B cell (primary cell): ENCODE results near the gene SYNE2. TPM values are rescaled to one million over a fixed set of nuclear protein-coding genes. Genes with fewer than 3 reads are reported as not detected.

Experiments
- ATAC-seq: fragments of 200-7000 bp; cut with Tn5 transposase; one replicate; pipeline ENCODE4 v1.10.0; 2021; ENCODE audit warnings: low read depth, mild to moderate bottlenecking, moderate number of reproducible peaks, moderate library complexity
- CTCF ChIA-PET: fragments of 350-600 bp; sonication (Branson Sonifier 250); formaldehyde crosslinking; loops from one replicate; lab custom pipeline; 2021; ENCODE audit warnings: antibody characterized with exemption, inconsistent platforms; lab: Charles Lee
- POLR2A ChIA-PET: fragments of 350-600 bp; sonication (Branson Sonifier 250); formaldehyde crosslinking; loops from one replicate; lab custom pipeline; 2021; ENCODE audit warnings: antibody characterized with exemption; lab: Charles Lee
- DNase-seq: peaks from one replicate; pipeline ENCODE4 v3.0.0; 2013
- H2AFZ ChIP-seq: 2 replicates; pipeline ENCODE4 v1.6.1; 2012; ENCODE audit warnings: mild to moderate bottlenecking, low read depth, low read length; ENCODE audit not compliant: insufficient read depth, poor library complexity, severe bottlenecking
- H3K27ac ChIP-seq, 2 donors: 1 replicate in 1 of 2; 2 replicates in 1 of 2; pipeline ENCODE4 v1.5.1; 2012 to 2013; ENCODE audit warnings: low read length in 2 of 2, mild to moderate bottlenecking in 2 of 2, moderate library complexity in 1 of 2
- H3K27me3 ChIP-seq, 4 experiments: fragments of 200-600 bp in 1 of 4; sonication (generic) in 1 of 4; replicated peaks in 1 of 4; 1 replicate in 2 of 4; 2 replicates in 2 of 4; pipeline versions ENCODE4 v1.6.1 to v1.7.0; 2013 to 2016; ENCODE audit warnings: low read length in 3 of 4, mild to moderate bottlenecking in 2 of 4, mixed read lengths in 1 of 4, moderate library complexity in 1 of 4; ENCODE audit not compliant: insufficient read depth in 4 of 4, control insufficient read depth in 3 of 4; ENCODE audit errors: control extremely low read depth in 1 of 4
- H3K36me3 ChIP-seq, 2 experiments: replicated peaks in 1 of 2; 1 replicate in 1 of 2; 2 replicates in 1 of 2; pipeline versions ENCODE4 v1.6.1 to v1.7.1; 2013; ENCODE audit warnings: low read length in 1 of 2; ENCODE audit not compliant: insufficient read depth in 2 of 2, control insufficient read depth in 1 of 2; ENCODE audit errors: control extremely low read depth in 1 of 2, extremely low read depth in 1 of 2
- H3K4me1 ChIP-seq, 2 donors: fragments of 200-600 bp in 1 of 2; sonication (generic) in 1 of 2; 1 replicate in 1 of 2; 2 replicates in 1 of 2; pipeline versions ENCODE4 v1.5.1 to v1.6.1; 2013 to 2017; ENCODE audit warnings: low read length in 2 of 2; ENCODE audit not compliant: control insufficient read depth in 2 of 2, insufficient read depth in 2 of 2
- H3K4me2 ChIP-seq: replicated peaks from 2 replicates; pipeline ENCODE3; 2012; ENCODE audit warnings: mild to moderate bottlenecking, low read depth, low read length; ENCODE audit not compliant: poor library complexity, severe bottlenecking
- H3K4me3 ChIP-seq, 5 experiments: fragments of 200-600 bp in 1 of 5; sonication (generic) in 1 of 5; 1 replicate in 3 of 5; 2 replicates in 2 of 5; pipeline versions ENCODE4 v1.5.1 to v1.7.0; 2011 to 2016; ENCODE audit warnings: low read length in 4 of 5, mild to moderate bottlenecking in 4 of 5, low read depth in 2 of 5, control low read depth in 1 of 5, moderate library complexity in 1 of 5; ENCODE audit not compliant: insufficient read depth in 1 of 5; ENCODE audit errors: control extremely low read depth in 1 of 5, extremely low read depth in 1 of 5
- H3K79me2 ChIP-seq: fragments of 200-600 bp; sonication (generic); one replicate; pipeline ENCODE4 v1.6.0; 2016; ENCODE audit warnings: low read length; ENCODE audit not compliant: control insufficient read depth, insufficient read depth
- H3K9ac ChIP-seq: fragments of 200-600 bp; sonication (generic); 2 replicates; pipeline ENCODE4 v1.6.1; 2017; ENCODE audit warnings: mild to moderate bottlenecking, low read length, moderate library complexity
- H3K9me3 ChIP-seq, 3 donors: one replicate each; pipeline versions ENCODE4 v1.6.1 to v1.7.1; 2013; ENCODE audit warnings: low read length in 2 of 3; ENCODE audit not compliant: control insufficient read depth in 2 of 3, insufficient read depth in 1 of 3; ENCODE audit errors: control extremely low read depth in 1 of 3
- H4K20me1 ChIP-seq: 2 replicates; pipeline ENCODE4 v1.6.0; 2012; ENCODE audit warnings: mild to moderate bottlenecking, low read length; ENCODE audit not compliant: insufficient read depth, control insufficient read depth, poor library complexity, severe bottlenecking
- H3K27ac Mint-ChIP-seq: one replicate; pipeline ENCODE4 v1.8.0; 2021; ENCODE audit warnings: mixed read lengths
- H3K27me3 Mint-ChIP-seq: one replicate; pipeline ENCODE4 v1.8.0; 2021; ENCODE audit warnings: mixed read lengths
- H3K4me1 Mint-ChIP-seq: one replicate; pipeline ENCODE4 v1.8.0; 2021; ENCODE audit warnings: mixed read lengths
- H3K4me3 Mint-ChIP-seq: one replicate; pipeline ENCODE4 v1.8.0; 2021; ENCODE audit warnings: mixed read lengths
- H3K9me3 Mint-ChIP-seq: one replicate; pipeline ENCODE4 v1.8.0; 2022; ENCODE audit warnings: mixed read lengths; ENCODE audit not compliant: insufficient read depth
- EZH2 ChIP-seq: IDR thresholded peaks from 2 replicates; pipeline ENCODE4 v1.6.1; 2012; ENCODE audit warnings: borderline replicate concordance, low read depth, mild to moderate bottlenecking, moderate library complexity, low read length; ENCODE audit not compliant: insufficient read depth, poor library complexity, severe bottlenecking
- WGBS: methylation state at CpG from one replicate; pipeline ENCODE4 v1.1.5; 2013; ENCODE audit warnings: missing lambda C conversion rate; ENCODE audit not compliant: insufficient coverage; 5-methylcytosine and 5-hydroxymethylcytosine counted together
- intact Hi-C: fragments of 100-400 bp; cut with micrococcal nuclease; formaldehyde crosslinking; loops from one replicate; pipeline ENCODE4 v1.10.0; 2022
- polyA plus RNA-seq: library from polyadenylated mRNA; depleted of rRNA; stranded (reverse); fragments of >200 nt; gene quantifications from 2 replicates; pipeline ENCODE4 v1.2.3, GENCODE V29; 2012
- total RNA-seq, 2 donors: library from RNA; stranded (reverse); fragments of 120-200 nt in 1 of 2; gene quantifications; 1 replicate in 1 of 2; 2 replicates in 1 of 2; pipeline versions ENCODE4 v1.2.3 to v1.2.4, GENCODE V29; 2013 to 2022
- TF ChIP-seq, protein P1 (sequence below): fragments of 200-600 bp; IDR thresholded peaks from one replicate; pipeline ENCODE4 v1.8.0; 2022; ENCODE audit warnings: antibody characterized with exemption, mild to moderate bottlenecking

SYNE2 gene
- total and polyA plus RNA-seq, 2 donors (not counting 1 experiment from before 2014, with no cell fraction given): 39.5 to 105 TPM

DNA sequence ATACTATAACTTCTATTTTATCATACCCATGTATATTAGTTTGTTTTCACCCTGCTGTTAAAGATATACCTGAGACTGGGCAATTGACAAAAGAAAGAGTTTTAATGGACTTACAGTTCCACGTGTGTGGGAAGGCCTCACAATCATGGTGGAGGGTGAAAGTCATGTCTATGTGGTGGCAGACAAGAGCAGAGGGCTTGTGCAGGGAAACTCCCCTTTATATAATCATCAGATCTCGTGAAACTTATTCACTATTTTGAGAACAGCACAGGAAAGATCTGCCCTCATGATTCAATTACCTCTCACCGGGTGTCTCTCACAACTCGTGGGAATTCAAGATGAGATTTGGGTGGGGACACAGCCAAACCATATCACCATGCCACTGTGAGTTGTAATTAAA is 135.8 kb downstream of the SYNE2 start:
- Histone ChIP-seq H3K79me2 (no peaks in the 10 kb centered on the region), H4K20me1 (no peaks in the 10 kb centered on the region), H2AFZ (no peak overlapping the region), H3K27ac (no peak overlapping the region), H3K4me2 (no peak overlapping the region), H3K4me3 (no peak overlapping the region), H3K9me3 (no peaks in the 10 kb centered on the region), H3K4me1 (peaks cover 3 to 4% of the 10 kb centered on the region in 2 donors), H3K36me3 (no peaks in the 10 kb centered on the region), H3K27me3 (no peaks in the 10 kb centered on the region), H3K9ac (no peak overlapping the region)
- H3K27me3 Mint-ChIP-seq: no peaks in the 10 kb centered on the region
- intact Hi-C loops: no loop called here
- ChIA-PET POLR2A (no interaction called here), CTCF (no interaction called here)
- 80% methylated on average over 1 of the region's 4 CpGs for WGBS
- ATAC-seq (no peak), DNase-seq (no peak)
- H3K27ac Mint-ChIP-seq: no peak overlapping the region
- H3K4me3 Mint-ChIP-seq: no peak overlapping the region
- TF ChIP-seq, protein P1, sequence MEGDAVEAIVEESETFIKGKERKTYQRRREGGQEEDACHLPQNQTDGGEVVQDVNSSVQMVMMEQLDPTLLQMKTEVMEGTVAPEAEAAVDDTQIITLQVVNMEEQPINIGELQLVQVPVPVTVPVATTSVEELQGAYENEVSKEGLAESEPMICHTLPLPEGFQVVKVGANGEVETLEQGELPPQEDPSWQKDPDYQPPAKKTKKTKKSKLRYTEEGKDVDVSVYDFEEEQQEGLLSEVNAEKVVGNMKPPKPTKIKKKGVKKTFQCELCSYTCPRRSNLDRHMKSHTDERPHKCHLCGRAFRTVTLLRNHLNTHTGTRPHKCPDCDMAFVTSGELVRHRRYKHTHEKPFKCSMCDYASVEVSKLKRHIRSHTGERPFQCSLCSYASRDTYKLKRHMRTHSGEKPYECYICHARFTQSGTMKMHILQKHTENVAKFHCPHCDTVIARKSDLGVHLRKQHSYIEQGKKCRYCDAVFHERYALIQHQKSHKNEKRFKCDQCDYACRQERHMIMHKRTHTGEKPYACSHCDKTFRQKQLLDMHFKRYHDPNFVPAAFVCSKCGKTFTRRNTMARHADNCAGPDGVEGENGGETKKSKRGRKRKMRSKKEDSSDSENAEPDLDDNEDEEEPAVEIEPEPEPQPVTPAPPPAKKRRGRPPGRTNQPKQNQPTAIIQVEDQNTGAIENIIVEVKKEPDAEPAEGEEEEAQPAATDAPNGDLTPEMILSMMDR: no peak
- H3K9me3 Mint-ChIP-seq: no peaks in the 10 kb centered on the region
- H3K4me1 Mint-ChIP-seq: peaks cover 8% of the 10 kb centered on the region

DNA sequence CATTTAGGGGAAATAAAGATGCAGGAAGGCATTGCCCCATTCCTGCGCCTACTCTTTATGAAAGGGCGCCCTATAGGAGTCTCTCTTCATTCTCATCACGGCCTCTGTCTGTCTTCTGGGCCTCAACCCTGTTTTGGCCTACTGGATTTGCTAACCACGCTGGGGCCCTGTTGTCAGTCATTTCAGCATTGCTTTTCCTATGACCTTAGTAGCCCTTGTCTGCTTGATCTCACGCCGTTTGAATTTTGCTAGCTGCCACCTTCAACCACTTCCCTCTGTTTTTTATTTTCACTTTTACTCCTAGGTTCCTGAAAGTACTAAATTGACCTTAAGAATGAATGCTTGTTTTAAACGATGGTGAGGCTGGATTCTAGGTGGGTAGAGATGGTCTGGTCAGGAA is 139.0 kb downstream of the SYNE2 start:
- DNase-seq (no peak), ATAC-seq (no peak)
- Mint-ChIP-seq H3K9me3 (no peaks in the 10 kb centered on the region), H3K27ac (no peak overlapping the region), H3K4me3 (no peak overlapping the region), H3K27me3 (no peaks in the 10 kb centered on the region), H3K4me1 (peaks cover 8% of the 10 kb centered on the region)
- no peak overlapping the region for H3K4me3 ChIP-seq
- peaks cover 0 to 3% of the 10 kb centered on the region in 2 experiments for H3K36me3 ChIP-seq
- H3K27me3 ChIP-seq: no peaks in the 10 kb centered on the region
- H3K9me3 ChIP-seq: no peaks in the 10 kb centered on the region
- ChIA-PET POLR2A (no interaction called here), CTCF (no interaction called here)
- H2AFZ ChIP-seq: peak overlapping the region; percentile 59
- peaks cover 3 to 4% of the 10 kb centered on the region in 2 donors for H3K4me1 ChIP-seq
- peak overlapping the region; percentile 16 for H3K9ac ChIP-seq
- H3K27ac ChIP-seq: peak overlapping the region in 1 of 2 donors; percentile 33
- no peaks in the 10 kb centered on the region for H4K20me1 ChIP-seq
- H3K79me2 ChIP-seq: no peaks in the 10 kb centered on the region
- H3K4me2 ChIP-seq: peak overlapping the region; percentile 37
- 53% methylated on average over 4 of the region's 7 CpGs for WGBS
- intact Hi-C loops: loop anchor here (5.0 kb wide), 1 partner anchor 140 kb away; the partner anchor contains the start of gene SYNE2
- no peak for TF ChIP-seq EZH2
- TF ChIP-seq, protein P1: no peak
